AG09319 (cell line): ENCODE data around the gene CNNM2.
"Not testable (repeated sequence)": the region's sequence is repeated elsewhere in the genome, so short reads cannot be mapped to it uniquely, and the experiment has no call there.

ENCODE experiments used
- DNase-seq: peaks from one replicate; pipeline ENCODE4 v3.0.0-alpha.2; 2010; ENCODE audit warnings: low read depth; ENCODE audit errors: extremely low read depth
- TF ChIP-seq, protein P1 (sequence below): IDR thresholded peaks from 2 replicates; pipeline ENCODE4 v1.5.1; 2011; ENCODE audit warnings: low read depth, mild to moderate bottlenecking, inconsistent platforms, low read length, moderate library complexity

The CNNM2 gene

DNA sequence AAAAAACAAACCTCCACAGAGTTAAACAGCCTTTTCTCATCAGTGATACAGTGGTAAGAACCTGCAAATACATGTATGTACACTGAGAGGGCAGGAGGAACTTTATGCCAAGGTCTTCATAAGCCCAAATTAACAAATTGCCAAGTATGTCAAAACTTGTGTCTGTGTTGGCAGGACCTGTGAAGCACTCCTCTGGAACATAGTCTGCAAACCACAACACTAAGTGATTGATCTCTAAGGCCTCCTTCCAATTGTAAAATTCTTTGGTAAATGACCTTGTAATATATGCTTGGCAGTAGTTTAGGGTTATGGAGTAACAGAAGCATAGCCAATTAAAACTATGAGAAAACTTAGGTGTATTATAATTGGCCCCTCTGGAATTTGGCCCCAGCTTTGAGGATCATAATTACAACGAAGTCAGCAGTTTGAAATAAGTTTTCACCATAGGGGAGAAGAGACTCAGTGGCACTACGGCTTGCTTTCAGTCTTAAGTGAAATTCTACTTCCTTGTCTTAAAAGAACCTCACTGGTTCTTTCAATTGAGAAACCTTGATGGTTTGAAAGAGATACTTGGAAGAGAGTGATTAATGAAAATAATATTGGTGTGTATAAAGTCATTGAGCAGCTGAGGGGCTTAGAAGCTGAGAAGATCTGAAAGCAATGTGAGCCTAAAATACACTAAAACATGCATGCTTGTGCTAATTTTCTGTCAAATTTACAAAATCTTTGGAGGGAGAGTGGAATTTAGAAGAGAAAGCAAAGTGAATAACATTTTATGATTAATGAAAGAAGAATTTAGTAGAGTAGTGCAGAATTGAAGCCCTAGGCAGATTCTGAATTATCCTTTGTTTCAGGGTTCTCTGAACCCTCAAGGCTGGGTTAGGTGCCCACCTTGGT is 57.6 kb downstream of the CNNM2 start:
- no peak for DNase-seq
- TF ChIP-seq, protein P1, sequence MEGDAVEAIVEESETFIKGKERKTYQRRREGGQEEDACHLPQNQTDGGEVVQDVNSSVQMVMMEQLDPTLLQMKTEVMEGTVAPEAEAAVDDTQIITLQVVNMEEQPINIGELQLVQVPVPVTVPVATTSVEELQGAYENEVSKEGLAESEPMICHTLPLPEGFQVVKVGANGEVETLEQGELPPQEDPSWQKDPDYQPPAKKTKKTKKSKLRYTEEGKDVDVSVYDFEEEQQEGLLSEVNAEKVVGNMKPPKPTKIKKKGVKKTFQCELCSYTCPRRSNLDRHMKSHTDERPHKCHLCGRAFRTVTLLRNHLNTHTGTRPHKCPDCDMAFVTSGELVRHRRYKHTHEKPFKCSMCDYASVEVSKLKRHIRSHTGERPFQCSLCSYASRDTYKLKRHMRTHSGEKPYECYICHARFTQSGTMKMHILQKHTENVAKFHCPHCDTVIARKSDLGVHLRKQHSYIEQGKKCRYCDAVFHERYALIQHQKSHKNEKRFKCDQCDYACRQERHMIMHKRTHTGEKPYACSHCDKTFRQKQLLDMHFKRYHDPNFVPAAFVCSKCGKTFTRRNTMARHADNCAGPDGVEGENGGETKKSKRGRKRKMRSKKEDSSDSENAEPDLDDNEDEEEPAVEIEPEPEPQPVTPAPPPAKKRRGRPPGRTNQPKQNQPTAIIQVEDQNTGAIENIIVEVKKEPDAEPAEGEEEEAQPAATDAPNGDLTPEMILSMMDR = no peak

DNA sequence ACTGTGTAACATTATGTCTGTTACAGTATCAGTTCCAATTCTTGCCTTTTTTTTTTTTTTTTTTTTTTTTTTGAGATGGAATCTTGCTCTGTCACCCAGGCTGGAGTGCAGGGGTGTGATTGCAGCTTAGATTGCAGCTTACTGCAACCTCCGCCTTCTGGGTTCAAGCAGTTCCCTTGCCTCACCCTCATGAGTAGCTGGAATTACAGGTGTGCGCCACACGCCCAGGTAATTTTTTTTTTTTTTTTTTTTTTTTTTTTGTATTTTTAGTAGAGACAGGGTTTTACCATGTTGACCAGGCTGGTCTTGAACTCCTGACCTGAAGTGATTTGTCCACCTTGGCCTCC is 58.3 kb downstream of the CNNM2 start:
- DNase-seq = not testable (repeated sequence)

DNA sequence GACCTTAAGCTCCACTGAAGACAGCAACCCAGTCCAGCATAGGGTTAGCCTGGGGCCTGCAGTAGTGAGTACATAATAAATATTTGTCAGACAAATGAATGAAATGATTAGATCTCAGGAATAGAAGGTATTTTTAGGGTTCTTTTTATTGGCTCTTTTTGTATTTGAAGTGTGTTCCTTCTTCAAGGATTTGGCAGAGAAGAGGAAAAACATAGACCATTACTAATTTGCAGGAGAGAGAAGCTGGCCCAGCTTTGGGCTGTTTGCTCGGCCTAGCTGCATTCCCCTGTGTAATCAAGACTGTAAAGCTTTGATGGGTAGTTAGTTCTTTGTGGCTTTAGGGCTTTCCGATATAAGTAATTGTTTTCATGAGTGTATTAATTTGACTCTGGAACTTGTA is 64.2 kb downstream of the CNNM2 start:
- TF ChIP-seq, protein P1 = no peak
- DNase-seq = no peak

DNA sequence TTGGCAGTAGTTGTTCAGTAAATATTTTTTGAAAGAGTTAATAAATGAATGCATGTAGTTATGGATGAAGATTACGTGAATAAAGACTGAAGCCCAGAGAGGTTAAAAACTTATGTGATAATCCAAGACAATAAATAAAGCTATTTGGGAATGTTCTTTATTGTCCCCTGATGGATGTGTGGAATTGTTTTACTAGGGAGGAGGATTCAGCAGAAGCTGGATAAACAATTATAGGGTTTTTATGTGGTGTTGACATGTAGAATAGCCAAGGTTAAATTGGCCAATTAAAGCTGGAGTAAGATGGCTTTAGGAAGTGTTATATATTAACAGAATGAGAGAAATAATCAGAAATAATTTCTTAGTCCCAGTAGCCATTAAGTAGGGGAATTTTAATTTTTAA is 66.0 kb downstream of the CNNM2 start:
- TF ChIP-seq, protein P1 = no peak
- no peak for DNase-seq

DNA sequence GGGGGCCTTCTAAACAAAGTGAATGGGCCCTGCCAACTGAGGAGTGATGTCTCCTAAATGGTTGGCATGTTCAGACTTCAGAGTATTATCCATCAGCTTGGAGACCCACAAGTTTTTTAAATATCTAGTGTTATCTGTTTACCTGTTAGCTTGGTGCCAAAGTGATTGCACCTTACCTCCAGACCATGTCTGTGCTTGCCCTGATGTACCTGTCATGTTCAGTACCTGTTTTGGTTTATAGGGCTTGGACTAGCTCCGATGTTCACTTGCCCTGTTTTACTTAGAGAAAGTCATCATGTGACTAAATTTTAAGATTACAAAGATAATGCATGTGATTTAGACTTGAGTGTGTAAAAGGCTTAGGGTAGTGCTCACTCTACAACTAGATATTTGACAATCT is 67.7 kb downstream of the CNNM2 start:
- TF ChIP-seq, protein P1 = no peak

DNA sequence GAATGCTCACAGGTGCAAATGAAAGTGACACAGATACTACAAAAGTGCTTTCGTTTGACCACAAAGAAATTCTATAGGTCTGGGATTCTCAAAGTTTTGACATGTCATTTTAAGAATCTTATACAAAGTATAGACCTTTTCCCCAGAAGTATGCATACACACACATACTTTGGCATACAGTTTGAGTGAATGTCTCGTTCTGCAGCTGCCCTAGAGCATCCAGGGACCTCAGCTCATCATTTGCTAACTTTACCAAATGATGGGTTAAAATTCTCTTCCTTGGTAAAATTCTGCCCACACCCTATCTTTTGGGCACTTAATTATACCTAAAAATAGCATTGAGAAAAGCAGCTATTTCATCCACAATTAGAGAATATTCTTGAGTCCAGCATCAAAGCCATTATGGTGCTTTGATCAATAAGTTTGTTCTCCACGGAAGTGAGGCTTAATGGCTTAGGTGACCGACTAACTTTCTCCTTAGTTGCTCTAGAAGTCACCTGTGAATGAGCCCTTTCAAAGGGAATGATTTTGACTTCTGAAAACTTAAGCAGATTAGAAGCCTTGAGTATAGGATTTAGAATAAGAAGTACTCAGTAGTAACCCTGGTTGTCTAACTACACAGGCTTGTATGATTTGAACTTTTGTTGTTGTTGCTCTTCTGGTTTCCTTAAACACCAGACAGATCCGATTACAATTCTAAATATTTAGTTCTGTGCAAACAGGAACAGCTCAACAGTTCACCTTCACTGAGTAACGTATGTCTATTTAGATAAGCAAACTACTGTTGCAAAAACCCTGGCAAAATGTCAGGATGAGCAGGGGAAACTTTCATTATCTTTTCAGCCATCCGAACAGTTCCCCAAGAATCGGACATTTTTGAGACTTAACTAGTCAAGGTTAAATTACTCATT is 70.6 kb downstream of the CNNM2 start:
- no peak for DNase-seq
- TF ChIP-seq, protein P1 = no peak

More for the DNA sequence above, 67.7 kb downstream of the CNNM2 start:
- DNase-seq = no peak

DNA sequence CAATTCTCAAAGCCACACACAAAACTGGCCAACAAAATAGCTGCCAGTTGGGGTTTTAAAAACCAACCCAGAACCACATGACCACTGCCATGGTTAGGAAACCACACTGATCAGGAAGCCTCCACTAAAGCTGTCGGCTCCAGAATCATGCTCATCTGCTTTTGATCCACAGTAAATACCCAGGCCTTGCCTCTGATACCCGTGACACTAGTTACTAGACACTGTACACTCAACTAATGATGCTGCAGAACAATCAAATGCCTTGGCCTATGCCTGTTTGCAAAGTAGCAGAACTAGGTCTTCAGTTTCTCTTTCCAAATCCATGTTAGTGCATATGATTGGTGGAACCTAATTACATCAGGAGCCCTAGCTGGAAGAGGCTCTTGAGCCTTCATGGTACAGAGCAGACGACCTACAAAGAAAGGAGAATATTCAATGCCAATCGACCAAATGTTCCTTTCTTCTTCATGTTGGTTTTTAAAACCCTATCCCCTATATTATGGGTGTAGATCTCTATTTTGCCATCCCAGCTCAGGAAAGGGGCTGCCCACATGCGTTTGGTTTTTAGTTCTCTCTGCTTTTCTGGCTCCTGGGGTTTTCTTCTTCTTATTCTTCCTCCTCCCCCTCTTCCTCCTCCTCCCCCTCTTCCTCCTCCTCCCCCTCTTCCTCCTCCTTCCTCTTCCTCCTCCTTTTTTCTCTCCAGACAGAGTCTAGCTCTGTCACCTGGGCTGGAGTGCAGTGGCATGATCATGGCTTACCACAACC is 76.6 kb downstream of the CNNM2 start:
- TF ChIP-seq, protein P1 = no peak
- no peak for DNase-seq
